Measurements from ENCODE around the gene LDAH. TPM values are rescaled to one million over a fixed set of nuclear protein-coding genes. Genes with fewer than 3 reads are reported as not detected.

The LDAH gene
- polyA plus RNA-seq, 3 donors: 24.7 to 41.7 (median 29.6) TPM

DNA sequence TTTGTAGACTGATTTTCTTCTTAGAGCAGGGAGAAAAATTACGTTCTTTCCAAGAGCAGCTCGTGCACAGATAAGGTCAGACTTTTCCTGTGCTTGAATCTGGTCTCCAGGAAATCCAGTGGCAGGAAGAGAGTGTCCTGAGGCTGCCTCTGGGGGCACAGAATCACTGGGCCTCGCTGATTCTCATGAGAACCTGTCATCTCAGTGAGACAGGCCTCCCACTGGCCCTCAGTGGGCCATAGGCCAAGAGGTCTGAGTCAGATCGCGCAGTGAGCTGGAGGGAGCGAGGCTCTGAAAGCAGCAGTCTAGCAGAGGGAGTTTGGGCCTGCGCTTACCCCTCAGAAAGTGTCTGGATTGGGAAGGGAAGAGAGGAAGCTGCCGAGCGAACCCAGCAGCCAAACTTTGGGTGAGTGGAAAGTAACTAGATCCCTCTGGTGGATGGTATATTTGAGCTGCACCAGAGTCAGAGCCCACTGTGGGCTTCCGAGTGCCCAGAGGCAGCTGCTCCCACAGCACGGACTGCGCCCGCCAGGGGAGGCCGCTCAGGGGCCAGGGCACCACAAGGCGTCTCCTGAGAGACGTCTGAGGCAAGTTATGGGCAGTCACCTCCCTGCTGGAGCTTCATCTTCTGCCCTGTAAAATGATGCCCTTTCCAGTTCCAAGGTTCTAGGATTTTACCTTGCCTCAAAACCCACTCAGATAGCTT is 147.8 kb downstream of the LDAH start:
- no peak for DNase-seq (ENCODE audit: extremely low read depth in 1 of 11, low read depth in 9 of 11, low spot score in 4 of 11)

DNA sequence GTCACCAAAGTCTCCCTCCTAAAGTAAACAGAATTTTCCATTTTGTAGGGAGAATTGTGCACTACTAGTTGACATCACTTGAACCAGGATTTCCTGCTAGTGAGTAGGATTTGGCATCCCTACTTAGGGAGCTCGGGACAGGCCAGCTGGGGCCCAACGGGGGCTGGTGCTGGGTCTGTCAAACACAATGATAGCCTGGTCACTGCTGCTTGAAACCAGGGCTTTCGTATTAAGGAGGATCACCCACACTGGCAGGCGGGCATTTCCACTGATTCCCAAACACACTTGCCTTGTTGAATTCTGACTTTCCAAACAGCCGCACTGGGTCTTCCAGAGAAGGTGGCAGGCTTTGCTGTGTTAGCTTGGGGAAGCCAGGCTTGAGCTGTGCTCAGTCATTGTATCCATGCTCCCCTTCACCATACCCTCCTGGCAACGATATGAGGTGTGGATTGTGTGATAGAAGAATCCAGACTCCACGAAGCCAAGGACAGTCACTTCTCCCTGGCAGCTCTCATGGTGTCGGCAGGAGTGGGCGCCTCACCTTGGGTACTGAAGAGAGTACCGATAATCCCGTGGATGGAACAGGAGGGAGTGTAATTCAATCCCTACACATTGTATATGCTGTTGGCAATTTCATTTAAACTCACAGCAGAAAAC is 148.5 kb downstream of the LDAH start:
- DNase-seq (ENCODE audit: extremely low read depth in 1 of 11, low read depth in 9 of 11, low spot score in 4 of 11): no peak

- no peak for DNase-seq (ENCODE audit: extremely low read depth in 1 of 11, low read depth in 9 of 11, low spot score in 4 of 11)
Observed at GRCh38 chr2:20673686-20674308, 149.1 kb downstream of the LDAH start.

GRCh38 chr2:20672201-20672951 is 150.5 kb downstream of the LDAH start:
- no peak for DNase-seq (ENCODE audit: extremely low read depth in 1 of 11, low read depth in 9 of 11, low spot score in 4 of 11)

- no peak for DNase-seq (ENCODE audit: extremely low read depth in 1 of 11, low read depth in 9 of 11, low spot score in 4 of 11)
Observed at GRCh38 chr2:20671736-20672080, 151.2 kb downstream of the LDAH start.

DNA sequence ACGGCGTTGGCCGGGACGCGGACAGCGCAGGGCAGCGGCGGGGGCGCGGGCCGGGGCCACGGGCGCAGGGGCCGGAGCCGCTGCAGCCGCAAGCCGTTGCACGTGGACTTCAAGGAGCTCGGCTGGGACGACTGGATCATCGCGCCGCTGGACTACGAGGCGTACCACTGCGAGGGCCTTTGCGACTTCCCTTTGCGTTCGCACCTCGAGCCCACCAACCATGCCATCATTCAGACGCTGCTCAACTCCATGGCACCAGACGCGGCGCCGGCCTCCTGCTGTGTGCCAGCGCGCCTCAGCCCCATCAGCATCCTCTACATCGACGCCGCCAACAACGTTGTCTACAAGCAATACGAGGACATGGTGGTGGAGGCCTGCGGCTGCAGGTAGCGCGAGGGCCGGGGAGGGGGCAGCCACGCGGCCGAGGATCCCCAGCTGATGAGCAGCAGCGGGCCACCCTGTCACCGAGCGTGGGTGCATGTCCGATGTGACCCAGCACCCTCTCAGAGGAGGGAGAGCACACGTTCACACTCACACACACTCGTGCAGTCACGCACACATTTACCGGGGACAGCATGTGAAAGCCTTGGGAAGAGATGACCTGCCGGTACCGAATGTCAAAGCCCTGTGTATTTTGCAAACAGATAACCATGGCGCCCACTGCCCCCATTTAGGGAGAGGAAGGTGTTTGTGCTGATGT is 151.7 kb downstream of the LDAH start:
- DNase-seq (ENCODE audit: extremely low read depth in 1 of 11, low read depth in 9 of 11, low spot score in 4 of 11): no peak

GRCh38 chr2:20670315-20671035 is 152.4 kb downstream of the LDAH start:
- no peak for DNase-seq (ENCODE audit: extremely low read depth in 1 of 11, low read depth in 9 of 11, low spot score in 4 of 11)

- DNase-seq (ENCODE audit: extremely low read depth in 1 of 11, low read depth in 9 of 11, low spot score in 4 of 11): no peak
Observed at GRCh38 chr2:20669562-20670314, 153.2 kb downstream of the LDAH start.

DNA sequence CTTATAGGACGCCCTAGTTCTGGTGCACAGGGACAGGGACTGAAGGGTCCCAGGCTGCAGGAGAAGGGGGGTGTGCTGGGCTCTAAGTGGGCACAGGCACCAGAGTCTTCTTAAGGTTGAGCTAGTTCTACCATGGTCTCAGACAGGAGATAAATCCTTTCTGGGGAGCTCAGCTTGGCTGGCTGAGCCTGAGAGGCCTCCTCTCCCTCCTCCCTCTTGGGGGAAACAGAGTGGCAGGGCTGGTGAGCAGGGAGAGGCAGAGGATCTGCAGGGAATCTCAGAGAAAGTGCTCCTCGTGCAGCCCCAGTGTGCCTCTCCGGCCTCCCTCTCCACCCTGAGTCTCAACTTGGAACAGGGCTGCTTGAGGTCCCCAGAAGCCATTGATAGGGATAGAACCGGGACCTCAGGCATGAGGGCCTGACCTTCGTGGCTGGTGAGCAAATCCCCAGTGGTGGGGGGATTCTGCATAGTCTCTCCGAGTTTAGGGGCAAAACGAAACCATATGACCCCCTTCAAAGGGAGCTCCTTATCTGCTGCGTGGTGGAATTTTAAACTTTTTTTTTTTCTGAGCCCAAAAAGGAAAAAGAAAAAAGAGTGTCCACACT is 153.9 kb downstream of the LDAH start:
- no peak for DNase-seq (ENCODE audit: extremely low read depth in 1 of 11, low read depth in 9 of 11, low spot score in 4 of 11)

DNA sequence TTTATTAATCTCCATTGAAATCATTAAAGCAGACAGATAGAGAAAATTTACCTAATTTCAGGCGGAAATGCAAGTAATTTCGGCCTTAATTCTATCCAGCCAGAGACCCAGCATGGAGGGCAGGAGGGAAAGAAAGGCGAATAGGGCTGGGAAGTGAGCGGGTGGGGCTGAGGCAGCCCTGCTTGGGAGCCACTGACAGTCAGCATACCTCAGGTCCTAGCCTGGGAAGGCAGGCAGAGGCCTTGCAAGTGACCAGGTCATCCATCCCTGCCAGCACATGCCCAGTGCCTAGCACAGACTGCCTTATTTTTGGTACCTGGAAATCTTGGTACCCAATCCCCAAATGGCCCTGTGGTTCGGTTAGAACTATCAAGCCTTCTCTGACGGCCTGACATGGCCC is 154.4 kb downstream of the LDAH start:
- no peak for DNase-seq (ENCODE audit: extremely low read depth in 1 of 11, low read depth in 9 of 11, low spot score in 4 of 11)

GRCh38 chr2:20667531-20668401 is 155.1 kb downstream of the LDAH start:
- DNase-seq (ENCODE audit: extremely low read depth in 1 of 11, low read depth in 9 of 11, low spot score in 4 of 11): no peak

GRCh38 chr2:20667151-20667530 is 155.8 kb downstream of the LDAH start:
- no peak for DNase-seq (ENCODE audit: extremely low read depth in 1 of 11, low read depth in 9 of 11, low spot score in 4 of 11)

- no peak for DNase-seq (ENCODE audit: extremely low read depth in 1 of 11, low read depth in 9 of 11, low spot score in 4 of 11)
Observed at GRCh38 chr2:20666304-20667150, 156.4 kb downstream of the LDAH start, which contains the start of gene GDF7. Gene GDF7 (plus strand): TSS chr2:20667144. CDS start chr2:20667240, 96 bp downstream.

- DNase-seq (ENCODE audit: extremely low read depth in 1 of 11, low read depth in 9 of 11, low spot score in 4 of 11): no peak
Observed at GRCh38 chr2:20666005-20666303, 156.9 kb downstream of the LDAH start.

DNA sequence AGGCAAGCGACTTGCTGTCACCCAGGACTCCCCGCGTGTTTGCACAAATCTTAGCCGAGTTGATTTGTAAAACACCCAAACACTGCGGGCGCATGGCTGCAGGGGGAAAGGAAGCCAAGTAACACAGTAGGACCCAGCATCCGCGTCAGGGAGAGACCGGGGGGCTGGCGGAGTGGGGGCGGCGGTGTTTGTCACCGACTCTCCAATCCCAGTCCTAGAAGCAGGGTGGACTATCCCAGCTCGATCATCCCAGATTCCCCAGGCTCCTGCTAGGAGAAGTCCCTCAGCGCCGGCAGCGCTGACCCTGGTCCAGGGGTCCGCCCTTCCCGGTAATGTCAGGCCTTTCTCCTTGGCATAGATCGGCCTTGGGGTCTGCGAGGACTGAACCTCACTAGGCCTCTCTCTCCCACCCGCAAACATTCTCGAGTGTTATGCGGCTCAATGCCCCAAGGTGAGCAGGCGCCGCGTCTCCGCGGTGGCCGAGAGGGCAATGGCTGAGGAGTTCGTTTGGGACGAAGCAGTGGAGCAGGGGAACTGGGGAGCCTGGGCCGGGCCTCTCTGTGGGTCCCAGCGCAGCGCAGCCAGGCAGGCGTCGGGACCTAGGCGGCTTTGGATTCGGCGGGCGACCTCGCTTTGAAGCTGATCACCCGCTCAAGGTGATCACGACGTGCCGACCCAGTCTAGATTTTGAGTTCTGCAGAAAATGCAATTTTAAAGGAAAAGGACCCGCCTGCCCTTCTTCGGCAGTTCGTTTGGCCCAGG is 157.5 kb downstream of the LDAH start:
- no peak for DNase-seq (ENCODE audit: extremely low read depth in 1 of 11, low read depth in 9 of 11, low spot score in 4 of 11)
